HG03280 (cell line): Measurements from ENCODE around the gene EXOC4.

Source experiments
- ATAC-seq: cut with Tn5 transposase; IDR thresholded peaks from one replicate; pipeline ENCODE4 v1.9.1; 2021; ENCODE audit warnings: mild to moderate bottlenecking, moderate library complexity; ENCODE audit not compliant: unreplicated experiment

EXOC4 gene

GRCh38 chr7:133359449-133359848, 106.6 kb downstream of the EXOC4 start:
- no peak for ATAC-seq

DNA sequence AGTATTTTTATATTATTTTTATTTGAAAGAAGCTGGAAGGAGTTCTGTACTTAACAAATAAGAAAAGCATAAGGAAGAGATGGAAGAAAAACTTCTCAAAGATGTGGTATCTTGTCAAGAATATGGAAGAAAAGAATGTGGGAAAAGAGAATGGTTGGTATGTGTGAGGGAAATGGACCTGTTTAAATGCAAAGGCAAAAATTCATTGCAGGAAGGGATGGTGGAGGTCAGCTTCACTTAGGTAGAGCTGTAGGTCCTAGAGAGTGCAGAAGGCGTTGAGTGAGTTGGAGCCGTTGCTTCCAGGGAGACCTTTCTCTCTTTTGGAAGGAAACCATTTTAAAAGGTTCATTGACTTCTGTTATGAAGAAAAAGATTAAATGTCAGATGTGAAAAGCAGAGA, 107.3 kb downstream of the EXOC4 start:
- ATAC-seq: no peak

DNA sequence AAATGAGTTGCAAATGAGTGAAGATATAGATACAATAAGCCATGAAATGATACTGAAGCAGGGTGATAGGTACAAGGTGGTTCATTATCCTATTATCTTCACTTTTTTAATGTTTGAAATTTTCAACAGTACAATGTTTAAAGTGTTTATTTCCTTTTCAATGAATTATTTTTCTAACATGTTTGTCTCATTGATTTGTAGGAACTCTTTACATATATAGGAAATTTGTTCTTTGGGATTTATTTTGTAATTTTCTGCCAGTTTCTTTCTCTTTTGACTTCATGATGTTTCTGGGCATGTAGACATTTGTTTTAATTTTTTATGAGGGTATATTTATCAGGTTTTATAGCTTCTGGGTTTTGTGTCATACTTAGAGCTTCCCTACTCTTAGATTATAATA, 108.9 kb downstream of the EXOC4 start:
- no peak for ATAC-seq

DNA sequence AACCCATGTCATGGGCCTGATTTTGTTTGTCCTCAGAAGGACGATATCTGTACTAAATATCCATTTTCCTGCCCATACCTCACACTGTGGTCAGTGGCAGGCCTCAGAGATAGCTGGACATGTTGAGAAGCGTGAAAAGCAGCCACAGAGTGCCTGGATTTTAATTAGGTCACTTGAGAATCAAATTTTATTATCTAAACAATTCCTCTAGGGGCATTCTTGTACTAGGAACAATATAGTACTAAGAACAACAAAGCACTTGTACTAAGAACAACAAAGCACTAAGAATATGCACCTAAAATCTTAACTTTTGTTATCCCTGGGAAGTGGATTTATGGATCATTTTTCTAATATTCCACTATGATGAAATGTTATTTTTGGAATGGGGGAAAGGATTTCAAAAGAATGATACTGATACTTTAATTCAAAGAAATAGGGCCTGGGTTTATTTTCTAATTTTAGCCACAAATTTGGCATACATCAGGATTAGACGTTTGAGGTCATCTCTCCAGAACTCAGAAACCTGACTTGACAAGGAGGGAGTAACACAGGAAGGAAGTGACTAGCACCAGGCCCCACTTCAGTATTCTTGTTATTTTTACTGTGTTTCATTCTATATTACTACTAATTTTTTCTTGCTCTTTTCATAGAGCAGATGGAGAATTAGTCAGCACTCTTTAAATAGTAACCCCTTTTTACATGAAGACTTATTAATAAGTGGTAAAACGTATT, 112.2 kb downstream of the EXOC4 start:
- no peak for ATAC-seq

DNA sequence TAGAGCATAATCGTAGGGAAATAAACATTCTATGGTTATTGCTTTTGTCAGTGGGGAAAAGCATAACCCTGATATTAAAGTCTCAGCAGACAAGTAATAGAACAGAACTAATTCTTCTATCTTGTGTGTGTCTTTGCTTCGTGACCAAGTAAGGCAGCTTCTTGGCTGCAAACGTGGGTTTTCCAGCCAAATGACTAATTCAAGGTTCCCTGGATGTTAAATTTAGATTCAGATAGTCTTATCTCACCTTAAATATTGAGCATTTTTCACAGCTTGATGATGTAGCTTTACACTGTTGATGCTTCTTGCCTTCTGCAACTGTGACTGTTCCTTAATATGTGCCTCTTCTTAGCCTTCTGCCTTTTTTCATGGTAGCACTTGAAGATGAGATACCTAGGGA, 113.0 kb downstream of the EXOC4 start:
- ATAC-seq: no peak

GRCh38 chr7:133367561-133367960, 114.7 kb downstream of the EXOC4 start:
- ATAC-seq: no peak

- no peak for ATAC-seq
Measured at GRCh38 chr7:133369130-133369529, 116.3 kb downstream of the EXOC4 start.

- no peak for ATAC-seq
Measured at GRCh38 chr7:133371616-133372015, 118.7 kb downstream of the EXOC4 start.

- no peak for ATAC-seq
Measured at GRCh38 chr7:133372337-133372736, 119.5 kb downstream of the EXOC4 start.

DNA sequence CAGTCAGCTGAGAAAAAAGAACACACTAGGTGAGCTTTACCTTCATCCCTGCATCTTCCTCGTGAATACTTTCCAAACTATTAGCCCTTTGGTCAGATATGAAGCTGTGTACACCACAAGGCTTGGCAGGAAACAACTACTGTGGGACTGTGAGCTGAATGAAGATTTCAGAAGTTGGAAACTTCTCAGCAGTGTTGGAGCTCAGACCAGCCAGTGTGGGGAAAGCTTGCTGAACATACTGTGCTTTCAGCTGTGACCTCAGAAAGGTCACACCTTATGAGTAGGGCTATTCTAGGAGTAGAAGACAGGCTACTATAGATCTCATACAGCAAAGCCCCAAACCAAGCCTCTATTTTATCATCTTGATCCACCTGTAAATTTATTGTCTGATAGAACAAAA, 123.6 kb downstream of the EXOC4 start:
- ATAC-seq: no peak

- ATAC-seq: no peak
Measured at GRCh38 chr7:133381965-133382364, 129.1 kb downstream of the EXOC4 start.

DNA sequence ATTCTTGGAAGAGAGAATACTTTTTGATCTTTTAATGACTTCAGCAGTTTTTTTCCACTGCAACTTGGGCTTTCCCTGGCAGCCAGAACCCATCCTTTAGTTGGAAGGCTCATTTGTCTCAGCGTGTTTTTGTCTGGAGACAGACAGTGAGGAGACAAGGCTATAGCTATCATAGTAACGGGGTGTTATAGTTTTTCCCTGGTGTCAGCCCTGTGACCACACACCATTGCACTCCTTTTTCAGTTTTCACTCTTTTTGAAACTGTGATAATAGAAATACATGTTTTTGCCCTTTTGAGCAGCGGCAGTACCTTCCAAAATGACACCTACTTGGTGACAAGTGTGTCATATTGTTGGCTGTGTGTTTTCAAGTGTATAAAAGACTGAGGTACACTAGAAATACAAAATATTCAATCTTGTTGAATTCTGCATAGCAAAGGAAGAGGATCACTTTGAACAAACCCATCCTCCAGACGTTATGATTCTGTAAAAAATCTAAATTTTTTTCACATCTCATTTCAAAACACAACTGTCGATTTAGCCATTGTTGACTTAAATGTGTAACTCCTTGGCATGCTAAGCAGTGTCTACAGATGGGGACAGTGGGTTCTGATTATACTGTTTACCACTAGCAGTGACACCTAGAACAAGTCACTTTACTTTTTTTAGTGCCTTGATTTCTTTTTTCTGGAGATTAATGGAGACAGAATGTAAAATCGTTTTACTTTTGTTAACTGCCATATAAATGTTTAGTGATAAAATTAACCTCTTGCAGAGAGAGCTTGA, 130.1 kb downstream of the EXOC4 start:
- ATAC-seq: no peak

- no peak for ATAC-seq
Measured at GRCh38 chr7:133386205-133386604, 133.3 kb downstream of the EXOC4 start.

GRCh38 chr7:133389727-133390126, 136.8 kb downstream of the EXOC4 start:
- ATAC-seq: no peak

- ATAC-seq: no peak
Measured at GRCh38 chr7:133391206-133391605, 138.3 kb downstream of the EXOC4 start.

GRCh38 chr7:133394369-133394768, 141.5 kb downstream of the EXOC4 start:
- ATAC-seq: no peak

- ATAC-seq: no peak
Measured at GRCh38 chr7:133395551-133395950, 142.7 kb downstream of the EXOC4 start.

DNA sequence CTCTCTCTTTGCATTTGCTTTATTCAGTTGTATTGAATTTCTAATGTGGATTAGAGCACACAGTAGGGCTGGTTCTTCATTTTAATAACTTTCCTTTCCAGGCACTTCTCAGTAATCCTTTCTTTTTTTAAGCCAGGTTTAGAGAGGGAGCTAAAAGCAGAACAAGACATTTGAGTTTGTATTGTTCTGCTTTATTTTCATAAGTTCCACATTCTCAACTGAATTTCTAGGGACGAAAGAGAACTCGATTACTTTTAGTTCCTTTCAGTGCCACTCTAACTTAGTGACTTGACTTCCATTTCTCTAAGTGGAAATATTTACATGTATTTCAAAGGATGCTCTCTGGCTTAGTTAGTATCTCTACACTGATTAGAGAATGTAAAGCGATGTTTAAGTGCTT, 145.6 kb downstream of the EXOC4 start:
- no peak for ATAC-seq

DNA sequence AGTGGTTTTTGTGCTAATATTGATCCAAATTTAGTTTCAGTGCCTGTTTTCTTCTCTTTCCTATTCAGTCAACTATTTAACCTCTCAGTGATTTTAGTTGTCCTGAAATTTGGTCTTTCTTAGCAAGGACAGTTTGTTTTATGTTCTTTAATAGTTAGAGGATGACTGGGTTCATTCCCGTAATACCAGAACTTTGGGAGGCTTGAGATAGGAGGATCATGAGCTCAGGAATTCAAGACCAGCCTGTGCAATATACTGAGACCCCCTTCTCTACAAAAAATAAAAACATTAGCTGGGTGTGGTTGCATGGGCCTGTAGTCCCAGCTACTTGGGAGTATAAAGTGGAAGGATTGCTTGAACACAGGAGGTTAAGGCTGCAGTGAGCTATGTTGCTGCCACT, 148.3 kb downstream of the EXOC4 start:
- ATAC-seq: no peak

DNA sequence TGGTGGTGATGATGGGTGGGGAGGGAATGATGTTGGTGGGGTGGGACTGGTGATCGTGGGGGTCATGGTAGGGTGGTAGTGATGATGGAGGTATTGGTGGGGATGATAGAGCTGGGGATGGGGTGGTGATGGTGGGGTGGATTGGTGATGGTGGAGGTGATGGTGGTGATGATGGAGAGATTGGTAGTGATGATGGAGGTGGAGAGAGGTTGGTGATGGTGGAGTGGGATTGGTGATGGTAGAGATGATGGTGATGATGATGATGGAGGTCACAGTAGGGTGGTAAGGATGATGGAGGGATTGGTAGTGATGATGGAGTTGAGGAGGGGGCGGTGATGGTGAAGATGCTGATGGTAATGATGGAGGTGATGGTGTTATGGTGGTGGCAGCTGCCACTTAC, 155.3 kb downstream of the EXOC4 start:
- no peak for ATAC-seq

DNA sequence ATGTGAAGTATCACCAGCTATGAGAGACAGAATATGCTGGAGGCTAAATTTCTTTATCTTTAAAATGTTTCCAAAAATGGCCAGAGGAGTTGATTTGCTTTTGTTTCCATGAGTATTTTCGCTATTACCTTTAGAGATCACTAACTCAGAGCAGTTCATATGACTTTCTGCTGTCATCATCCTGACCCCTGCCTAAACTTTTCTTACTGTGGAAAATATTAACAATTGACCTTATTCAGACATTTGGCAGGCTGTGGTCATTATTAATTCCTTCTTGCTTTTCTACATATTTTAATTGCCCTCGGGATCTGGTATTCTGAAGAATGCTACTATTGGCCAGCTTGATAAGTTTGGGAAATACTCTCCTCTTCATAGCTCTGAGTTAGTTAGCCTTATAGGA, 156.5 kb downstream of the EXOC4 start:
- ATAC-seq: no peak

DNA sequence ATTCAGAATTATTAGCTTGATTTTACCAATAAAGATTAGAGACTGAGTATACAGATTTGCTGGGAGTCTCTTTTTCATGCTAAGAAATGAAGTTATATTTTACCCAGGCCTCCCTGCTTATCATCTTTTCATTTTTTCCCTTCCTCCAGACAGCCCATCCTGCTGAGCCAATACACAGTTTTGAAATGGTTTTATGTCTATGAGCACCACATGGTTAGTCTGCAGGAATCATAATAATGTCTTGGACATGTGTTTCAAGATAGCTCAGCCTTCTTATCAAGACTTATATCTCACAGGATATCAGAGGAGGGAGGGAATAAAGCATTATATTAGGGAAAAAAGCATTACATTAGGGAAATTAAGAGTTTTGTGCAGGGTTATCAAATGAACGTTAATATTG, 157.1 kb downstream of the EXOC4 start:
- ATAC-seq: no peak
